HG02798 (cell line): ENCODE measurements around the gene USP22.
"Not testable (repeated sequence)": the region's sequence is repeated elsewhere in the genome, so short reads cannot be mapped to it uniquely, and the experiment has no call there.

Experiments used
- ATAC-seq: cut with Tn5 transposase; IDR thresholded peaks from one replicate; pipeline ENCODE4 v1.9.1; 2021; ENCODE audit warnings: mild to moderate bottlenecking; ENCODE audit not compliant: unreplicated experiment, poor library complexity

The USP22 gene

DNA sequence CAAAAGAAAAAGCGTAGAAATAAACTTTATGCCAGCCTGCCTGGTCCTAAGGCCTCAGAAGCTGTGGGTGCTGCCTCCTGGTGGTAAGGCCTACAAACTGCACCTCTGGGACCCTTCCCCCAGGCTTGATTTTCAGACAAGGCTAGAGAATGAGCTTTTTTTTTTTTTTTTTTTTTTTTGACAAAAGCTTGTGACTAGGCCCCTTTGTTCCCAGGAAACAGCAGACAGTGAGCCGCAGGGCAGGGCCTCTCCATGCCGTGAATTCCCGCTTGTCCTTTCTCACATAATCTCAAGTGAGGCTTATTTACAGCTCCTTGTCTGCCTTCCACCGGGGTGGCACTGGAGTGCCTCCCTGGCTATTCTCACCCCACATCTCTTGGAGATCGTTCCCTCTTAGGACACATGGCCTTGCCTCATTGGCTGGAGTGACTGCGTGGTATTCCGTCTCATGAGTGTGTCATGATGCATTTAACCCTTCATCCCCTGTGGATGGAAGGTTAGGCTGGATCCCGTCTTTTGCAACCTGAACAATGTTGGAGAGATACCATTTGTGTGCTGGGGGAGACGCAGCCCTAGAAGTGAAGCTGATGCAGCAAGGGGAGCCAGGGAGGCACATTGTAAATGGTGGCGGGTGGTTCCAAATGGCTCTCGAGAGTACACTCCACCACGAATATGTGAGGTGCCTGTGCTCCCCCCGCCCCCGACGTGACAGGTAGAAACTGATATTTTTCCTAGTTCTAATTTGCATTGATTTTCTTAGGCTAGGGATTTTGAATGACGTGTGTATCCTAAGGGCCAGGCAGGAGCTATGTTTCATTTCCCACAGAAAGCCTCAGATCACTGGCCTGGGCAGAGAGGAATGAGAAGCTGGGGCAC, 49.6 kb downstream of the USP22 start:
- ATAC-seq, result peak; percentile 52

DNA sequence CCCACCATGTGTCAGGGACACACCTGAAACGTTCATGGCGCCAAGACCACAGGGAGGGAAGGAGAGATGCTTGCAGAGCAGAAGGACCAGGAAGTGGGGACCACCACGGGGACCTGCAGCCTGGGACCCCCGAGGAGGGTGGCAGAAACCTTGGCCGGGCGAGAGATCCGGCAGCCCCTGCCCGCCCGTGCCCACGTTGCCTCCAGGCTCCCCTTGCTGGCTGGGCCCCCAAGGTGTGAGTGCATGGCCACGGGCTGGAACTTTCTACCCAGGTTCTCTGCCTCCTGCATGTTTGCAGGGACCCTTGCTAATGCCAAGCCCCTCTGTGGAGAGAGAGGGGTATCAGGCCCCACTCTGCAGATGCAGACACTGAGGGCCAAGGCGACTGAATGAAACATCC, 50.4 kb downstream of the USP22 start:
- ATAC-seq, result no peak

DNA sequence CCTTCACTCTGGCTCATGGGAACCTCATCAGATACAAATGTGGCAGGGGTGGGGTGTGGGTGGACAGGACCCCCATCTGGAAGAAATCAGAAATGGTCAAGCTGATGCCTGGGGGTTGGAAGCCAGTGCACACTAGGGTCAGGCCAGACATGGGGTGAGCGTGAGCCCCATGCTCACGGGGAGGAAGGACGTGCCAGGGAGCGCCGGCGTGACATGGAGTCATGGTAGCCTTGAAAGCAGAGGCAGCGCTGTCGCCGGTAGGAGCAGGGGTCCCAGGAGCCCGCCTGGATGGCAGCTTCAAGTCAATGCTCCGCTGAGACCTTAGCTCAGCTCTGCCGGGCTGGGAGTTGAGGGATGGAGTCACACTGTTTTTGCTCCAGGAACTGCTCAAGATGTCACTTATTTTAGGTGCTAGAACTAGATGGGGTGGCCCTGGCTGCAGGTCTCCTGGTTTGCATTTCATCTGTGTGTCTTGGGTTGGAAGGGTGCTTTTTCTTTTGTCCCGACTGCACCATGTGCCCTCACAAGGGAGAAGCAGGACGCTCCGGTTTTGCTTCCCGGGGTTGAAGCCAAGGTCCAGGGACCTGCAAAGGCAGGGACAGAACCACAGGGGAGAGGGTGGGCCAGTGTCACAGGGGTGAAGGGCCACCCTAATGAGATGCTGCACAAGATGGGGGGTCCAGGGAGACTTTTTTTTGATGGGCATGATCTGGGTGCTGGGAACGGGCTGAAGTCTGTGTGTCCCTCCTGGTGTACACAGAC, 51.4 kb downstream of the USP22 start:
- ATAC-seq, result no peak

DNA sequence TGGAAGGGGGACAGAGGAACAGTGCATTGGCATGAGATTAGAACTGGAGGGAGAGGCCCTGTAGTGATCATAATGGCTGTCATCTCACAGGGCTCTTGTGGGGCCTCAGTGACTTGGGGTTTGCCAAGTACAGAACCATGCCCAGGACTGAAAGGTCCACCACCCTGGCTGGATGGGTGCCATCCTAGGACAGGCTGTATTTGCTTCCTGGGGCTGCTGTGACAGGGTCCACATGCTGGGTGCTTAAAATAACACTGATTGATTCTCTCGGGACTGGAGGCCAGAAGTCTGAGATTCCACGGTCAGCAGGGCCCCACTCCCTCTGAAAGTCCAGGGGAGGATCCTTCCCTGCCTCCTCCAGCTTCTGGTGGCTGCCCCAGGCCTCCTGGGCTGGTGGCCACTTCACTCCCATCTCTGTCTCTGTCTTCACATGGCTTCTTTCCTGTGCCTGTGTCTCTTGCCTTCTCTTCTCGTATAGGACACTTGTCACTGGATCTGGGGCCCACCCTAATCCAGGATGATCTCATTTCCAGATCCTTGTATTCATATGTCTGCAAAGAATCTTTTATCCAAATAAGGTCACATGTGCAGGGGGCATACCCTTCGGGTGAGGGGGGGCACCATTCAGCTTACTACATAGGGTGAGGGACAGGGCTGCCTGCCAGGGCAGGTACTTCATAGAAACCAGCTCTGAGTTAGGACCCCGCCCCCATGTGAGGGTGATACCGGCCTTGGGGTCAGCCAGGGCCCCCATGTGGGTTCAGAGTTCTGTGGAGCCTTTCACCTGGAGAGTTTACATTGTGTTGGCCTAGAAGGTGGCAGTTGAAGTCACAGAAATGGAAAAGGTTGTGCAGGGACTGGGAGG, 52.6 kb downstream of the USP22 start:
- no peak for ATAC-seq

DNA sequence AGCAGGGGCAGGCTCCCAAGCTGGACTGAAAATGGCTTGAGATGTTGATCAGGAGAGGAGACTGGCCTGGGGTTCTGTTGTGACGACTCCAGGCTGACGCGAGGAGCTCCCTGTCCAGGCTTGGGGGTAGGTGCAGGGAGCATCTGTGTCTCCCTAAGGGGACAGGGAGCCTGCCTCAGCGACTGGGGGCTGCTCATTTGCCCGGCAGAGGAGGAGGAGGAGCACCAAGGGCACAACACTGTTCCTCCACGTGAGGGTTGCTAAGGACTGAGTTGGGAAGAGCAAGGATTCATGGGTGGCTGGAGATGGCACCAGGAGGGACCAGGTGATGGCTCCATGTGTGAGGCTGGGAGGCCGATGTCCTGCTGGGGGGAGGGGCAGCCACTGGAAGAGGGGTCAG, 53.3 kb downstream of the USP22 start:
- ATAC-seq, result no peak

DNA sequence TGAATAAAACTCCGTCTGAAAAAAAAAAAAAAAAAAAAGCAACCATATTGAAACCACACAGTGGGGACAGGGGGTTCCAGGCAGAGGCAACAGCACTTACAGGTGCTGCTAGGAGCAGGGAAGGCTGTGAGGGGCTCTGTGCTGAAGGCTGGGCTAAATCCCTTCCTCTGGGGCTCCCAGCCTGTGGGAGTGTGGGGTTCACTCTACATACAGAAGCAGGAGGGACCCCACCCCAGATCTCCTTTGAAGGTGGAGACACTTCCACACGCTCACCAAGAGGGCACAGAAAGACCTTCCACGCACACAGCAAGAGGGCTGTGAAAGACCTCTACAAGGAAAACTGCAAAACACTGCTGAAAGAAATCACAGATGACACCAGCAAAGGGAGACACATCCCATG, 53.9 kb downstream of the USP22 start:
- ATAC-seq, result no peak

DNA sequence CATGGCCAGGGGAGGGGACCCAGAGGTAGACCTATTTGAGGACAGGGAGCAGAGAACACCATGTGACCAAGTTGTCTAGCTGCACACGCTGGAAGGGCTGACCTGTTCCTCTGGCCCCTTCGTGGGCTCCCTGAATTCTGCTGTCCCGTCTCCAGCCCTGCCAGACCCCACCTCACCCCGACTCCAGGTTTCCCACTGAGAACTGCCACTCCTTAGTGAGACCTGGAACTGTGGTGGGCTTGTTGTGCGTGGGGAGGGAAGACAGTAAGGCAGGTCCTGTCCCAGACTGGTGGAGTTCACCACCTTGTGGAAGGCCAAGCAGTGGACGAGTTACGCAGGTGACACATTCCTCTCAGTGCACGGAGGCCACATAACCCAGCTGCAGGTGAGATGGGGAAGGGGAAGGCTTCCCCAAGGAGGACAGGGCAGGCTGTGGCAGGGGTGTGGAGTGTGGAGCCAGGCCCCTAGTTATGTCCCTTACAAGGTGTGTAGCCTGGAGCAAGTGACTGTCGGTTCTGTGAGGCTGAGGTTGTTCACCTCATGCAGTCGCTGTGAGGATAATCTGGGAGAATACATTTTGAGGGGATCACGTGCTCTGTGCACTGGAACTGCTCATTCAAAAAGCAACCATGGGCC, 54.7 kb downstream of the USP22 start:
- ATAC-seq, result no peak

DNA sequence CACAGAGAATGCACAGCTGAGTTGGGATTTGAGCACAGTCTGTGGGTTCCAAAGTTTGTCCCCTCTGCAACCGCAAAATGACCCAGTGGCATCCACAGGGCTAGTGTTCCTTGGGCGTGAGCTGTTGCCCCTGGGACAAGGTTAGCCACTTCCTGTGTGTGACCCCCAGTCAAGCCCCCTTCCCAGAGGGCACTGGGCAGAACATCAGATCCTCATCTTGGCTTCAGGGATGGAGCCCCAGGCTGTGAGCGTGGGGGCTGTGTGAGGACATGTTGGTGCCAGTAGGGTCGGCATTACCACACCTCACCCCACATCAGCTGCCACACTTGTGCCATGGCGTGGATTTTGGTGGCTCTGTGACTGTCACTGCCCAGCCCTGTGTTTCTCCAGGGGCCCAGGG, 55.3 kb downstream of the USP22 start:
- ATAC-seq, result no peak

DNA sequence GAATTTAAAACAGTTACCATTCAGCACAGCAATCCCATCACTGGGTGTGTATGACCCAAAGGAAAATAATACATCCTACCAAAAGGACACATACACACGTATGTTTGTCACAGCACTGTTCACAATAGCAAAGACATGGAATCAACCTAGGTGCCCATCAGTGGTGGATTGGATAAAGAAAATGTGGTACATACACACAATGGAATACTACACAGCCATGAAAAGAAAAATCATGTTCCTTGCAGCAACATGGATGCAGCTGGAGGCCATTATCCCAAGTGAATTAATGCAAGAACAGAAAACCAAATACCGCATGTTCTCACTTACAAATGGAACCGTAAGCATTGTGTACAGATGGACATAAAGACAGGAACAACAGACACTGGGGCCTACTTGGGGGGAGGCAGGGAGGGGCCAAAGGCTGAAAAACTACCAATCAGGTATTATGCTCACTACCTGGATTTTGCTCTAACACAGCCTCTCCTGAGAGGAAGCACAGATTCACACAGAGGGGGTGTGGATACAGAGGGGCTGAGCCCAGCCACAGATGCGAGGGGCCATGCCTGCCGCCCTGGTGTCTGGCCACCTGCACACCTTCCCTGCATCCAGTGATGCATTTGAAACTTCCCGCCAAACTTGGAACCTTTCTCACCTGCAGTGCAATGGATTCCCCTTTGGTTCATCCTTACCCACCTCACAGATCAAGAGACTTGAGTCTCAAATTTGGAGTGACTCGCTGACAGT, 55.9 kb downstream of the USP22 start:
- ATAC-seq, result no peak

DNA sequence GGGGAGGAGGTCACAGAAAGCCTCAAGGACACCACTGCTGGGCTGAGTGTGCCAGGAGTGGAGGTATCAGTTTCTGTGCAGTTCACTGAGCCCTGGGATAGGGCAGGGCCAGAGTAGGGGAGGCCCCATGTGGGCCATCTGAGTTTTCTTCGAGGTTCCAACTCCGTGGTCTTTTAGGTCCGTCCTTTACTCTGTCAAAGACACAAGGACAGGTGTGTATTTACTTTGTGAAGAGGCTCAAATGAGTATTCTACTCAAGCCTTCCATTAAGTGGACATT, 59.5 kb downstream of the USP22 start:
- no peak for ATAC-seq

DNA sequence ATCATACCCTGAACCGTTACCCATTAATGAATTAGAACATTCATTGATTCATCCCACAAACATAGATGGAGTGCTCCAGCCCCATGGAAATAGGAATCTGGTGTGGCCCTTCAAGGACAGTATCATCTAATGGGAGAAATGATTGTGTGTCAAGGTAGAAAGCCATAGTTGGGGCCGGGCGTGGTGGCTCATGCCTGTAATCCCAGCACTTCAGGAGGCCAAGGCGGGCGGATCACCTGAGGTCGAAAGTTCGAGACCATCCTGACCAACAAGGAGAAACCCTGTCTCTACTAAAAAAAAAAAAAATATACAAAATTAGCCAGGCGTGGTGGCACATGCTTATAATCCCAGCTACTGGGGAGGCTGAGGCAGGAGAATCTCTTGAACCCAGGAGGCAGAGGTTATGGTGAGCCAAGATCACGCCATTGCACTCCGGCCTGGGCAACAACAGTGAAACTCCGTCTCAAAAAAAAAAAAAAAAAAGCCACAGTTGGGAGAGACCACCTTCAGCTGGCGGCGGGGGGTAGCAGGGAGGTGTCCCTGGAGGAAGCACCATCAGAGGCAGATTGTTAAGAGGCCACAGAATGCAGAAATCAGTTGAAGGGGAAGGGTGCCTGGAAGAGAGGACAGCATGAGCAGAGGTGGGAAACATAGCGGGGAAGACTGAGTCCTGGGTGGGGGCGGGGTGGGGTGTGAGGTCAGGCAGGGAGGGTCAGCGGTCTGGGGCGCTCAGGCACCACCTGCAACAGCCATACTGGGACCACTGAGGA, 60.0 kb downstream of the USP22 start:
- no peak for ATAC-seq

DNA sequence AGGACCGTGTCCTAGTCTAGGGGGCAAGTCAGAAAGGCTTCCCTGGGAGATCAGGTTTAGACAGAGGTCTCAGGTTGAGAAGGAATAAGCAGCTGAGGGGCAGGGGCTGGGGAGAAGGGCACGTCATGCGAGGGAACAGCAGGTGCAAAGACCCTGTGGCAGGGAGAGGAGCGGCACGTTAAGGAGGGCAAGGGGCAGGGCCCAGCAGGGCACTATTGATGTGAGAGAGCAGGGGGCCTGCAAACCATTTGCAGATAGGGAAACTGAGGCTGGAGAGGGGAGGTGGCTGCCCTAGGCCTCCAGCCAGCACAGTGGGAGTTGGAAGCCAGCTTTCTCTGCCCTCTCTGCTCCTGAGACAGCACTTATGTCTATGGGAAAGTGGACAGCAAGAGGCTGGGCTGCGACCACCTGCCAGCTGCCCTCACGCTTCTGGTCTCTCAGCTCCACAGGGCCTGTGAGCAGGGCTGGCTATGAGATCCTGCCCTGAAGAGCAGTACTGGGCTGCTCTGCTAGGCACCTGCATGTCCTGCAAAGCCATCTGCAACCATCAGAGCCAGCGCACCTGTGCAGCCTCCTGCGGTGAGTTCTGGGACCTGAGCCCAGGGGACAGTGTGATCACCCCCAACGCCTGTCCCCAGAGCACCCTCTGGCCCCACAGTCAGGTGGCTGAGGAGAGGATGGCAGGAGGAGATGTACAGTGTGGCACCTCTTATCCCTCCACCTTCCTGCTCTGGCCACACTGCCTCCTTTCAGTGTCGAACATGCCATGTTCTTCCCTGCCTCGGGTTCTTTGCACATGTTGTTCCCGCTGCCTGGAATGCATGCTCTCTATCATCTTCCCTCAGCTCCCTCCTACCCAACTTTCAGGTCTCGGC, 61.5 kb downstream of the USP22 start:
- no peak for ATAC-seq

DNA sequence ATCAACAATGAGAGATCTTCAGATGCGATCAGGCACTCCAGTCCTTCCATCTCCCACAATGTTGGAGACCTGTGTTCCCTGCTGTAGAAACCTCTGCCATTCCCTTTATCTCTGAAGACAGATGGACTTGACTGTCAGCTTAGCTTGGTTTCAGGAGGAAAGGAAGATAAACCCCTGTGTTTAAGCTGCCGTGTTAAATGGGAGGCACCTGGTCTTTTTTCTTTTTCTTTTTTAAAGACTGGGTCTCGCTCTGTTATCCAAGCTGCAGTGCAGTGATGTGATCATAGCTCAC, 63.1 kb downstream of the USP22 start:
- no peak for ATAC-seq

DNA sequence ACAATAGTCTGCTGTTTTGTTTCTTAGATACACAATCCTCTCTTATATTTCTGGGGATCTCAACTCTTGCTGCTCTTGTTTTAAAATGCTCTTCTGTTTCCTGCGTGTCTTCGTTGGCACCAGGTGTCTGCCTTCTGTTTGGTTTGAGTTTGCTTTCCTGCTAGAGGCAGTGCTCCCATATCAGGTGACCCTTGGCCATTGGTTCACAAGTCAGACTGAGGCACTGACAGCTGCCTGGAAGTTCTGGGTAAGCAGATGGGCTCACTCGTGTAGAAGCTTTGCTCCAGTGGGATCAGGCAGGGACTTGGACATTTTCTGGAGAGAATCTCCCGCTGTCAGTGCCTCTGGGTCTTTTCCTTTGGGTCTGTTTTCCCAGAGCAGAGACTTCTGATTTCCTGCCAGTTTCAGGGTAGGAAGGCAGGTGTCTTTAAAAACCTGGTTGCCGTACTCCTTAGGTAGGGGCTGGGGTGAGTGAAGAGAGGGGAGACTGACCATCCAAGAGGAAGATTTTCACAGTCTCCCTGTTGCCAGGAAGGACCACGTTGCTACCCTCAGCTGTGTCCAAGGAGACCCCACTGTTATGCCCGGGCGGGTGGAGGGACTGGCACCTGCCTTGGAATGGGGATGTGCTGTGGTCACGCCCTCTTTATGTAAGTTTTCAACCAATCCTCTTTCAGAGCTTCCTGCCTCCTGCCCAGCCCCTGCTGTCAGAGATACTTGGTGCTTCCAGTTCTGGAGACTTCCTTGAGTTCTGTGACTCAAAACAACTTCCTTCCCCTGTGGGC, 63.6 kb downstream of the USP22 start:
- ATAC-seq, result not testable (repeated sequence)

DNA sequence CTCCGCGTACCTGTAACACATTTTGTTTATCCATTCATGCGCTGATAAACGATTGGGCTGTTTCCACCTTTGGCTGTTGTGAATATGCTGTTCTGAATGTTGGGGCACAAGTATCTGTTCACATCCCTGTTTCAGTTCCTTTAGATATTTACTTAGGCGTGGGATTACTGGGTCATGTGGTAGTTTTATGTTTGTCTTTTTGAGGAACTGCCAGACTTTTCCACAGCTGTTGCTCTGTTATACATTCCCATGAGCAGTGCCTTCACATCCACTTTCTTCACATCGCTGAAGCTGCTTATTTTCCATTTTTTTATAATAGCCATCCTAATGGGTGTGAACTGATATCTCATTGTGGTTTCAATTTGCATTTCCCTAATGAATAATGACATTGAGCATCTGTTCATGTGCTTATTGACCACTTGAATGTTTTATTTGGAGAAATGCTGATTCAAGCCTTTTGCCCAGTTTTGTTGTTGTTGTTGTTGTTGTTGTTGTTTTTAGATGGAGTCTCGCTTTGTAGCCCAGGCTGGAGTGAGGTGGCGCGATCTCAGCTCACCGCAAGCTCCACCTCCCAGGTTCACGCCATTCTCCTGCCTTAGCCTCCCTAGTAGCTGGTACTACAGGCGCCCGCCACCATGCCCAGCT, 65.1 kb downstream of the USP22 start:
- not testable (repeated sequence) for ATAC-seq

DNA sequence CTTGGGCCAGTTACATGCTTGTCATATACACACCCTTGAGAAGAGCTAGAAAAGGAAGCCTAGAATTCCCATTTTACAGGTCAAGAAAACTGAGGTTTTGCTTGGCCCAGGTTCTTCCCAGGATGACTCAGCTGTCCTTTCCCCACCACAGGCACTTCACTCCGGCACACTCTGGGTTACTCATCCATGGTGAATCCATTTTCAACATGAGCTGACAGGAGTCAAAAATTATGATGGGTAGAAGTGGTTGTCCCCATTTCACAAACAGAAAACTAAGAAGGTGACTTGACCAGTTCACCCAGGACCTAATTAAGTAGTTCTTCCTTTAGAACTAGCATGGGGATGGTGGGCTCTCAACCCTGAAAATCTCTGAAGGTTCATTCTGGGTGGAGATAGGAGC, 67.2 kb downstream of the USP22 start:
- ATAC-seq, result no peak

DNA sequence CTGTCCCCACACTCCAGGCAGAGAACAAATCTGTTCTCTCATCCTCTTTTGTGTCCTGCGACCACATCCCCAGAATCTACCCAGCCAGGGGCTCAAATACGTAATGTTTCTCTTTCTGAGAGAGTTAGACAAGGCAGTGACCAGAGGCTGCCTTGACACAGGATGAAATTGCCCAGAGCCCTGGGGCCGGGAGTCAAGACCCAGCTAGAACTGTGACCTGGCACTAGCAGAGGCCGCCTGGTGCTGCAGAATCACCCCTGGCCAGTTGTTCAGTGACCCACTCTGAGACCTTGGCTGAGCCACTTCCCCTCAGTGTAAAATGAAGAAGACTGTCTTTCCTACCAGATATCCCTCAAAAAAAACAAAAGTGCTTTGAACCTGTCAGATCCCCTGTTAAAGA, 72.5 kb downstream of the USP22 start:
- ATAC-seq, result no peak
